Adrenal gland (tissue), 12 donors: ENCODE measurements around the gene ATP23. TPM values are rescaled to one million over a fixed set of nuclear protein-coding genes. Genes with fewer than 3 reads are reported as not detected.

Source experiments
- DNase-seq, 7 donors: peaks; one replicate each; pipeline ENCODE4 v3.0.0-alpha.2; 2019 to 2020
- H3K27ac ChIP-seq, 5 donors: fragments of 200-600 bp; sonication (generic) in 4 of 5; 1 replicate in 3 of 5; 2 replicates in 2 of 5; pipeline versions ENCODE4 v1.5.1 to v1.8.0; 2016 to 2020; ENCODE audit warnings: mild to moderate bottlenecking in 1 of 5
- H3K27me3 ChIP-seq: fragments of 200-600 bp; 2 replicates; pipeline ENCODE4 v1.8.0; 2021
- H3K36me3 ChIP-seq, 2 donors: fragments of 200-600 bp; replicated peaks in 1 of 2; 1 replicate in 1 of 2; 2 replicates in 1 of 2; pipeline versions ENCODE4 v1.5.1 to v1.8.0; 2018 to 2022
- H3K4me1 ChIP-seq, 2 donors: fragments of 200-600 bp; replicated peaks in 1 of 2; 1 replicate in 1 of 2; 2 replicates in 1 of 2; pipeline versions ENCODE4 v1.5.1 to v1.8.0; 2018 to 2021
- H3K4me3 ChIP-seq, 4 donors: fragments of 200-600 bp; sonication (generic) in 3 of 4; one replicate each; pipeline ENCODE4 v1.5.1; 2016 to 2018
- H3K9me3 ChIP-seq, 3 donors: fragments of 200-600 bp; sonication (generic) in 1 of 3; replicated peaks in 1 of 3; 1 replicate in 2 of 3; 2 replicates in 1 of 3; pipeline versions ENCODE4 v1.5.1 to v1.8.0; 2016 to 2021
- POLR2A ChIP-seq, 2 donors: fragments of 450-650 bp; IDR thresholded peaks; one replicate each; pipeline ENCODE4 v1.6.1; 2017; ENCODE audit warnings: antibody characterized with exemption in 2 of 2, mild to moderate bottlenecking in 2 of 2, moderate library complexity in 1 of 2
- WGBS, 4 donors: extraction: QIAGEN DNeasy Blood & Tissue Kit in 2 of 4; methylation state at CpG; one replicate each; pipeline versions ENCODE4 v1.1.5 to v1.1.7; 2013 to 2017; 5-methylcytosine and 5-hydroxymethylcytosine counted together
- intact Hi-C, 2 donors: fragments of 100-400 bp; cut with DNase I; formaldehyde crosslinking; loops; one replicate each; pipeline versions ENCODE4 v1.14.1 to v1.15.0; 2022 to 2023
- polyA plus RNA-seq, 3 donors: library from polyadenylated mRNA; stranded (reverse); fragments of 200-250 nt in 2 of 3; fragments of 350-450 nt in 1 of 3; fragmentation: Illumina TruSeq in 1 of 3; extraction: RNeasy Lipid Tissue Mini Kit (QIAGEN cat#74804) in 1 of 3; gene quantifications; one replicate each; pipeline ENCODE4 v1.2.3, GENCODE V29; 2013 to 2014
- total RNA-seq, 9 donors: library from RNA; depleted of rRNA in 4 of 9; stranded (reverse); fragments of >200 nt in 4 of 9; fragments of 120-200 nt in 1 of 9; fragmentation: NEBNext Ultra II Directional in 1 of 9; extraction: Animal tissue kit (Norgen Biotek cat#: 25700) in 1 of 9; gene quantifications; one replicate each; pipeline versions ENCODE4 v1.1.0 to v1.2.4, GENCODE V29; 2013 to 2023
- TF ChIP-seq, protein P1 (sequence below), 6 experiments: fragments of 450-650 bp in 4 of 6; fragments of 200-600 bp in 2 of 6; sonication (generic) in 1 of 6; IDR thresholded peaks; 1 replicate in 5 of 6; 2 replicates in 1 of 6; pipeline versions ENCODE4 v1.5.1 to v1.8.0; 2016 to 2021; ENCODE audit warnings: antibody characterized with exemption in 6 of 6, mild to moderate bottlenecking in 2 of 6, moderate library complexity in 1 of 6
- donor health status: healthy with polysubstance abuse.
- donor health status: Bipolar disorder and iron deficiency.
- donor health status: DM: yes; HTN: yes; CAD: no.
- donor health status: DM: no; HTN: no; CAD: no.
- donor health status: DM: no; HTN: no; CAD: no.
- donor health status: DM: yes; HTN: yes; CAD: no.

ATP23 gene
- total and polyA plus RNA-seq, 12 donors, result 4.2 to 20.0 (median 7.8) TPM

GRCh38 chr12:57905812-57906475 lies 35.4 kb upstream of the ATP23 start:
- TF ChIP-seq, protein P1, sequence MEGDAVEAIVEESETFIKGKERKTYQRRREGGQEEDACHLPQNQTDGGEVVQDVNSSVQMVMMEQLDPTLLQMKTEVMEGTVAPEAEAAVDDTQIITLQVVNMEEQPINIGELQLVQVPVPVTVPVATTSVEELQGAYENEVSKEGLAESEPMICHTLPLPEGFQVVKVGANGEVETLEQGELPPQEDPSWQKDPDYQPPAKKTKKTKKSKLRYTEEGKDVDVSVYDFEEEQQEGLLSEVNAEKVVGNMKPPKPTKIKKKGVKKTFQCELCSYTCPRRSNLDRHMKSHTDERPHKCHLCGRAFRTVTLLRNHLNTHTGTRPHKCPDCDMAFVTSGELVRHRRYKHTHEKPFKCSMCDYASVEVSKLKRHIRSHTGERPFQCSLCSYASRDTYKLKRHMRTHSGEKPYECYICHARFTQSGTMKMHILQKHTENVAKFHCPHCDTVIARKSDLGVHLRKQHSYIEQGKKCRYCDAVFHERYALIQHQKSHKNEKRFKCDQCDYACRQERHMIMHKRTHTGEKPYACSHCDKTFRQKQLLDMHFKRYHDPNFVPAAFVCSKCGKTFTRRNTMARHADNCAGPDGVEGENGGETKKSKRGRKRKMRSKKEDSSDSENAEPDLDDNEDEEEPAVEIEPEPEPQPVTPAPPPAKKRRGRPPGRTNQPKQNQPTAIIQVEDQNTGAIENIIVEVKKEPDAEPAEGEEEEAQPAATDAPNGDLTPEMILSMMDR (IDR thresholded peaks at IDR 0.05), result no peak
- no peak for TF ChIP-seq POLR2A (IDR thresholded peaks at IDR 0.05)
- H3K27me3 ChIP-seq, result no peaks in the 10 kb centered on the region
- WGBS, 4 donors, result 65 to 67% (median 66%) methylated on average over 7 of the region's 7 CpGs
- H3K27ac ChIP-seq, result no peak overlapping the region
- no peak overlapping the region for H3K4me3 ChIP-seq
- DNase-seq, result no peak
- H3K36me3 ChIP-seq, result no peaks in the 10 kb centered on the region
- no peaks in the 10 kb centered on the region for H3K9me3 ChIP-seq
- intact Hi-C loops, result loop anchor here in 1 of 2 donors (5.0 kb wide), 1 partner anchor 74 kb away; no protein-coding TSS in a partner anchor
- H3K4me1 ChIP-seq, result peaks cover 0 to 9% of the 10 kb centered on the region in 2 donors

DNA sequence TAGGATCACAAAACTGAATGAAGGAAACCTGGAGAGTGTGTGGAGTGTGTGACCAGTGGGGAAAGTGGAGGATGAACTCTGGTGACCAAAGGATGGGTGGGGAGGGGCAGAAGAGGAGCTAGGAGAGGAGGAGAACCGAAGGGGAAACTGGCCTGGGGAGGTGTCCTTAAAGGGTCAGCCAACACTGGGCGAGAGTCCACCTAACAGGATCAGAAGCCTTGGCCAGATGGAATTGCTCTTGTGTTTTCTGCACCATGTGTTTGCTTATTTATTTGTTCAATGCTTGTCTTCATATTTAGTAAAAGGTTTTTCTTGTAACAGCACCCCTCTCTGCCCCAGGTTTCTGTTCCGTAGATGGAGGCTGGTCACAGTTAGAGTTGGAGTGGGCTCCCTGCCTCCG lies 34.5 kb upstream of the ATP23 start:
- no peak for TF ChIP-seq POLR2A (IDR thresholded peaks at IDR 0.05)
- TF ChIP-seq, protein P1 (IDR thresholded peaks at IDR 0.05), result no peak
- no peak for DNase-seq
- 72 to 77% (median 74%) methylated on average over 4 of the region's 4 CpGs for WGBS, 4 donors
- Histone ChIP-seq H3K4me1 (peaks cover 0 to 9% of the 10 kb centered on the region in 2 donors), H3K4me3 (no peak overlapping the region), H3K36me3 (no peaks in the 10 kb centered on the region), H3K9me3 (no peaks in the 10 kb centered on the region), H3K27ac (no peak overlapping the region), H3K27me3 (no peaks in the 10 kb centered on the region)
- intact Hi-C loops, result loop anchor here in 1 of 2 donors (5.0 kb wide), 1 partner anchor 75 kb away; no protein-coding TSS in a partner anchor

DNA sequence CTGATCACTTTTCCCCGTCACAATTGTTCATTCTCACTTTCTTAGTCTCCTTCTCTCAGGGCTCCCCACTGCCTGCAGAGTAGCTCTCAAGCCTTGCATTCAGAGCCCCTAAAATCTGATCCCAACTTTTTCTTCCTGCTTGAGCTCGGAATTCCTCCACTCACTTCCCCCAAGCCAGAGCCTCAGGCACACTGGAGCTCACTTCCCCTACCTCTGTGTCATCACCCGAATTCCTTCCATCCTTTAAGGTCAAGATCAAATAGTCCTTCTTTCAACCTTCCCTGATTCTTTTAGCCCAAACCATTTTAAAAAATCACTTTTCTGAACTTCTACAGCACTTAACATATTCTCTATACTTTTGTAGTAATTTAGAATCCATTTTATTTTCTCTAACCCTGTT lies 34.1 kb upstream of the ATP23 start:
- no peak for TF ChIP-seq POLR2A (IDR thresholded peaks at IDR 0.05)
- TF ChIP-seq, protein P1 (IDR thresholded peaks at IDR 0.05), result no peak
- intact Hi-C loops, result loop anchor here in 1 of 2 donors (5.0 kb wide), 1 partner anchor 75 kb away; no protein-coding TSS in a partner anchor
- Histone ChIP-seq H3K27me3 (no peaks in the 10 kb centered on the region), H3K4me1 (peaks cover 0 to 9% of the 10 kb centered on the region in 2 donors), H3K9me3 (no peaks in the 10 kb centered on the region), H3K36me3 (no peaks in the 10 kb centered on the region), H3K4me3 (no peak overlapping the region), H3K27ac (no peak overlapping the region)
- WGBS, 4 donors, result 34 to 64% (median 53%) methylated on average over 3 of the region's 3 CpGs
- no peak for DNase-seq

DNA sequence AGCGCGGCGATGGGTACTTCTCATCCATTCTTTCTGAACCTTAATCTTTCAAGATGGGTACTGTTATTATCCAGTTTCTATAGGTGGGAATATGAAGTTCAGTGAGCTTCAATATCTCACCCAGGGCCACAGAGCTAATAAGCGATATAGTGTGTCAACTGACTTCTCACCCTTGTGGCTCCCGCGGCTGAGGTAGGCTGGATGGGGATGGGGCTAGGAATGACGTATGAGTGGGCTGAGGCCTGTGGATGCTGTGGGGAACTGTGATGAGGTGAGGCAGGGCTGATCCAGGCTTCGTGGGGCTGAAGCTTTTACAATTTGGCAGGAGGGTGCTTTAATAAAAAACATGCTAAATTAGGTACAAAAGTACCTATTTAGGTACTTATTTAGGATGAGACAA lies 32.9 kb upstream of the ATP23 start:
- DNase-seq, result no peak

More for the DNA sequence above, 32.9 kb upstream of the ATP23 start:
- TF ChIP-seq, protein P1 (IDR thresholded peaks at IDR 0.05), result no peak
- no peak for TF ChIP-seq POLR2A (IDR thresholded peaks at IDR 0.05)
- Histone ChIP-seq H3K36me3 (no peaks in the 10 kb centered on the region), H3K27ac (no peak overlapping the region), H3K9me3 (no peaks in the 10 kb centered on the region), H3K27me3 (no peaks in the 10 kb centered on the region), H3K4me1 (peaks cover 0 to 9% of the 10 kb centered on the region in 2 donors), H3K4me3 (no peak overlapping the region)
- intact Hi-C loops, result loop anchor here in 1 of 2 donors (5.0 kb wide), 1 partner anchor 76 kb away; no protein-coding TSS in a partner anchor
- 76 to 88% (median 83%) methylated on average over 8 of the region's 8 CpGs for WGBS, 4 donors
